ENCODE results near the gene FOXL2. TPM values are rescaled to one million over a fixed set of nuclear protein-coding genes. Genes with fewer than 3 reads are reported as not detected.

Gene FOXL2
- total and polyA plus RNA-seq, 9 of the 15 experiments (the other 6 are each of a cell fraction or from before 2014, with no cell fraction given) = 0.27 to 22.1 (median 3.2) TPM

- BruUV-seq (replicated peaks) = no TSS peak
- no peaks in the 10 kb centered on the region for H3K36me3 ChIP-seq (ENCODE audit: control insufficient read depth, insufficient read depth, low read length)
- ChIA-PET POLR2A (interaction anchor here (1.2 to 2.0 kb wide), 2 partner anchors 225 to 325 kb away, joined by 4 read pairs; partner anchors contain the start of gene CEP70), CTCF (ENCODE audit: low intra/inter-chr PET ratio) (interaction anchor here (0.8 kb wide), 1 partner anchor 225 kb away, joined by 3 read pairs; no protein-coding TSS in a partner anchor)
- H3K9ac ChIP-seq (ENCODE audit: insufficient read depth in 1 of 2, low read depth in 2 of 2, low read length in 2 of 2) = no peak overlapping the region
- no peak overlapping the region for H3K4me3 ChIP-seq
- intact Hi-C loops (cut with micrococcal nuclease) (loop anchor here (5.0 to 10.0 kb wide), 2 partner anchors 735 to 852 kb away; partner anchors contain the start of gene ARMC8), in situ Hi-C loops (cut with MboI) (loop anchor here (5.0 kb wide), 2 partner anchors 87 to 222 kb away; partner anchors contain the start of gene PIK3CB)
- ATAC-seq (no peak), FAIRE-seq (no peak), DNase-seq (ENCODE audit: extremely low read depth in 1 of 4, low spot score in 3 of 4) (no peak)
- H3K9me3 ChIP-seq (replicated peaks; ENCODE audit: control insufficient read depth, insufficient read depth, low read depth, low read length) = no peaks in the 10 kb centered on the region
- H3K27me3 ChIP-seq (ENCODE audit: control insufficient read depth in 2 of 2, insufficient read depth in 2 of 2, low read length in 2 of 2) = no peaks in the 10 kb centered on the region
- 24% methylated on average over 4 of the region's 4 CpGs for WGBS (ENCODE audit: insufficient coverage, low coverage, missing lambda C conversion rate)
- H4K20me1 ChIP-seq (replicated peaks; ENCODE audit: control insufficient read depth, insufficient read depth, low read length) = no peaks in the 10 kb centered on the region
- no peak overlapping the region for H3K27ac ChIP-seq (ENCODE audit: extremely low read depth, low read depth, low read length)
- H3K4me2 ChIP-seq (ENCODE audit: insufficient read depth, low read length) = no peak overlapping the region
- H3K9me1 ChIP-seq (ENCODE audit: control insufficient read depth, insufficient read depth, low read length) = no peaks in the 10 kb centered on the region
- peaks cover 4% of the 10 kb centered on the region; the same call in 1 of the 3 replicates for H3K79me2 ChIP-seq (ENCODE audit: control insufficient read depth, insufficient read depth, low read length)
- peak overlapping the region; percentile 70 for H2AFZ ChIP-seq (ENCODE audit: low read depth, low read length)
- H3K4me1 ChIP-seq (replicated peaks in 1 of 2; ENCODE audit: control insufficient read depth in 2 of 2, insufficient read depth in 2 of 2, low read length in 2 of 2) = peaks cover 14 to 25% of the 10 kb centered on the region in 2 experiments
- TF ChIP-seq TEAD4 (IDR thresholded peaks at IDR 0.05; ENCODE audit: low read length) (no peak), TEAD4 (CRISPR knock-in tag; IDR thresholded peaks at IDR 0.05; ENCODE audit: borderline replicate concordance) (no peak), ZNF740 (CRISPR knock-in tag; IDR thresholded peaks at IDR 0.05) (no peak), ZNF740 (tag; IDR thresholded peaks at IDR 0.05) (no peak), RAD21 (CRISPR knock-in tag; conservative IDR thresholded peaks at IDR 0.05 in 1 of 2, IDR thresholded peaks at IDR 0.05 in 1 of 2) (peak in 1 of 2 experiments; percentile 38; a peak in 2 of 4 replicates), ZBTB8A (IDR thresholded peaks at IDR 0.05; ENCODE audit: partially characterized antibody) (no peak), ARID3A (IDR thresholded peaks at IDR 0.05; ENCODE audit: borderline replicate concordance, low read depth, low read length) (no peak), CTCF (IDR thresholded peaks at IDR 0.05 in 2 of 3, conservative IDR thresholded peaks at IDR 0.05 in 1 of 3; ENCODE audit: insufficient read depth in 2 of 3, low read depth in 1 of 3, low read length in 3 of 3) (peak; percentile 20 to 30 (median 21); a peak in 1 of 6 replicates)
These were observed 27.6 kb downstream of the FOXL2 start for GRCh38 chr3:138919325-138919724.
